GM19023 (cell line): ENCODE results near the gene PMFBP1.

Experiments
- ATAC-seq: cut with Tn5 transposase; IDR thresholded peaks from one replicate; pipeline ENCODE4 v1.9.1; 2021; ENCODE audit warnings: mild to moderate bottlenecking, moderate library complexity; ENCODE audit not compliant: unreplicated experiment

The PMFBP1 gene

GRCh38 chr16:72187551-72187950, 15.6 kb upstream of the PMFBP1 start:
- ATAC-seq: no peak

- ATAC-seq: no peak
Measured at GRCh38 chr16:72182976-72183375, 11.0 kb upstream of the PMFBP1 start.

- ATAC-seq: no peak
Measured at GRCh38 chr16:72179204-72179970, 7.4 kb upstream of the PMFBP1 start.

- ATAC-seq: no peak
Measured at GRCh38 chr16:72174726-72175125, 2.8 kb upstream of the PMFBP1 start.

- ATAC-seq: no peak
Measured at GRCh38 chr16:72173997-72174396, 2.0 kb upstream of the PMFBP1 start.

GRCh38 chr16:72171236-72171635, 719 bp downstream of the PMFBP1 start:
- no peak for ATAC-seq

GRCh38 chr16:72169708-72170107, 2.2 kb downstream of the PMFBP1 start:
- no peak for ATAC-seq

- ATAC-seq: no peak
Measured at GRCh38 chr16:72168365-72168764, 3.6 kb downstream of the PMFBP1 start.

GRCh38 chr16:72166954-72167561, 4.9 kb downstream of the PMFBP1 start:
- no peak for ATAC-seq

- ATAC-seq: no peak
Measured at GRCh38 chr16:72166151-72166550, 5.8 kb downstream of the PMFBP1 start.

- no peak for ATAC-seq
Measured at GRCh38 chr16:72164691-72165090, 7.3 kb downstream of the PMFBP1 start.

- ATAC-seq: no peak
Measured at GRCh38 chr16:72162105-72162692, 9.8 kb downstream of the PMFBP1 start.

- no peak for ATAC-seq
Measured at GRCh38 chr16:72159801-72160200, 12.2 kb downstream of the PMFBP1 start.

- ATAC-seq: no peak
Measured at GRCh38 chr16:72159386-72159785, 12.6 kb downstream of the PMFBP1 start.

- no peak for ATAC-seq
Measured at GRCh38 chr16:72149676-72150464, 22.1 kb downstream of the PMFBP1 start.

- no peak for ATAC-seq
Measured at GRCh38 chr16:72142476-72142875, 29.5 kb downstream of the PMFBP1 start.

GRCh38 chr16:72139908-72140307, 32.0 kb downstream of the PMFBP1 start:
- no peak for ATAC-seq

GRCh38 chr16:72138064-72138572, 33.8 kb downstream of the PMFBP1 start:
- no peak for ATAC-seq

- no peak for ATAC-seq
Measured at GRCh38 chr16:72137380-72138063, 34.4 kb downstream of the PMFBP1 start.

GRCh38 chr16:72134507-72134906, 37.4 kb downstream of the PMFBP1 start:
- ATAC-seq: no peak

- no peak for ATAC-seq
Measured at GRCh38 chr16:72132726-72133125, 39.2 kb downstream of the PMFBP1 start.
